HEK293 (cell line): ENCODE results near the gene ZNF239.

Experiments
- CTCF ChIA-PET: fragments of 350-600 bp; formaldehyde crosslinking; extraction: SDS; loops from one replicate; lab custom pipeline; 2021; ENCODE audit warnings: antibody characterized with exemption; lab: Yijun Ruan, JAX
- POLR2A ChIA-PET: fragments of 300-600 bp; formaldehyde crosslinking; extraction: SDS; loops from one replicate; lab custom pipeline; 2020; ENCODE audit warnings: antibody characterized with exemption, inconsistent platforms; lab: Yijun Ruan, JAX
- H3K27ac ChIP-seq: fragments of 200-500 bp; sonication (Bioruptor generic); 2 replicates; pipeline ENCODE4 v1.5.1; 2014; ENCODE audit warnings: low read depth, low read length, control low read depth, inconsistent platforms; ENCODE audit errors: extremely low read depth
- H3K36me3 ChIP-seq, 2 experiments: fragments of 200-500 bp in 1 of 2; sonication (Bioruptor generic) in 1 of 2; 1 replicate in 1 of 2; 2 replicates in 1 of 2; pipeline ENCODE4 v1.5.1; 2014 to 2017; ENCODE audit warnings: inconsistent platforms in 2 of 2, low read length in 2 of 2; ENCODE audit not compliant: control insufficient read depth in 2 of 2, insufficient read depth in 1 of 2
- H3K4me1 ChIP-seq: fragments of 200-500 bp; sonication (Bioruptor generic); 2 replicates; pipeline ENCODE4 v1.5.1; 2014; ENCODE audit warnings: mild to moderate bottlenecking, low read length, inconsistent platforms; ENCODE audit not compliant: control insufficient read depth, insufficient read depth
- H3K4me3 ChIP-seq: 2 replicates; pipeline ENCODE4 v1.5.1; 2011; ENCODE audit warnings: low read depth, mild to moderate bottlenecking, control low read depth, low read length, moderate library complexity
- H3K9me3 ChIP-seq: fragments of 200-500 bp; sonication (Bioruptor generic); 2 replicates; pipeline ENCODE4 v1.5.1; 2014; ENCODE audit warnings: low read depth, low read length, inconsistent platforms; ENCODE audit not compliant: control insufficient read depth, insufficient read depth
- AEBP2 ChIP-seq: fragments of 450-650 bp; formaldehyde crosslinking; IDR thresholded peaks from 2 replicates; pipeline ENCODE4 v1.5.1; 2016; ENCODE audit warnings: missing biosample characterization, missing genetic modification characterization, borderline replicate concordance
- CTCF ChIP-seq: fragments of 450-650 bp; formaldehyde crosslinking; IDR thresholded peaks from 2 replicates; pipeline ENCODE4 v1.5.1; 2016; ENCODE audit warnings: missing biosample characterization, missing genetic modification characterization
- HIC1 ChIP-seq: fragments of 450-650 bp; formaldehyde crosslinking; IDR thresholded peaks from 2 replicates; pipeline ENCODE4 v1.5.1; 2016; ENCODE audit warnings: missing biosample characterization, missing genetic modification characterization
- MZF1 ChIP-seq: fragments of 450-650 bp; formaldehyde crosslinking; IDR thresholded peaks from 2 replicates; pipeline ENCODE4 v1.5.1; 2017; ENCODE audit warnings: missing biosample characterization, missing genetic modification characterization, borderline replicate concordance
- OSR2 ChIP-seq: fragments of 450-650 bp; formaldehyde crosslinking; IDR thresholded peaks from 2 replicates; pipeline ENCODE4 v1.5.1; 2016; ENCODE audit warnings: missing biosample characterization, missing genetic modification characterization
- ZBTB1 ChIP-seq: fragments of 450-650 bp; formaldehyde crosslinking; IDR thresholded peaks from 2 replicates; pipeline ENCODE4 v1.5.1; 2016; ENCODE audit warnings: missing biosample characterization, missing genetic modification characterization
- ZBTB21 ChIP-seq: fragments of 450-650 bp; formaldehyde crosslinking; IDR thresholded peaks from 2 replicates; pipeline ENCODE4 v1.5.1; 2017; ENCODE audit warnings: missing biosample characterization, missing genetic modification characterization
- ZFP3 ChIP-seq: fragments of 450-650 bp; formaldehyde crosslinking; IDR thresholded peaks from 2 replicates; pipeline ENCODE4 v1.5.1; 2016; ENCODE audit warnings: low read depth, missing biosample characterization, missing genetic modification characterization
- ZIC2 ChIP-seq: fragments of 450-650 bp; formaldehyde crosslinking; IDR thresholded peaks from 2 replicates; pipeline ENCODE4 v1.5.1; 2016; ENCODE audit warnings: missing biosample characterization, missing genetic modification characterization
- ZNF112 ChIP-seq: fragments of 450-650 bp; formaldehyde crosslinking; IDR thresholded peaks from 2 replicates; pipeline ENCODE4 v1.5.0; 2017; ENCODE audit warnings: missing biosample characterization, missing genetic modification characterization
- ZNF146 ChIP-seq: fragments of 450-650 bp; formaldehyde crosslinking; IDR thresholded peaks from 2 replicates; pipeline ENCODE4 v1.5.1; 2016; ENCODE audit warnings: missing biosample characterization, missing genetic modification characterization
- ZNF157 ChIP-seq: fragments of 450-650 bp; formaldehyde crosslinking; IDR thresholded peaks from 2 replicates; pipeline ENCODE4 v1.5.1; 2016; ENCODE audit warnings: missing biosample characterization, missing genetic modification characterization
- ZNF16 ChIP-seq: fragments of 450-650 bp; formaldehyde crosslinking; IDR thresholded peaks from 2 replicates; pipeline ENCODE4 v1.5.1; 2016; ENCODE audit warnings: low read depth, missing biosample characterization, missing genetic modification characterization
- ZNF24 ChIP-seq: fragments of 450-650 bp; formaldehyde crosslinking; IDR thresholded peaks from 2 replicates; pipeline ENCODE4 v1.5.1; 2016; ENCODE audit warnings: missing biosample characterization, missing genetic modification characterization
- ZNF341 ChIP-seq: fragments of 450-650 bp; formaldehyde crosslinking; IDR thresholded peaks from 2 replicates; pipeline ENCODE4; 2016; ENCODE audit warnings: low read depth, missing biosample characterization, missing genetic modification characterization
- ZNF416 ChIP-seq: fragments of 450-650 bp; formaldehyde crosslinking; IDR thresholded peaks from 2 replicates; pipeline ENCODE4 v1.5.1; 2016; ENCODE audit warnings: missing biosample characterization, missing genetic modification characterization
- ZNF426 ChIP-seq: fragments of 450-650 bp; formaldehyde crosslinking; IDR thresholded peaks from 2 replicates; pipeline ENCODE4 v1.5.1; 2017; ENCODE audit warnings: missing biosample characterization, missing genetic modification characterization, mild to moderate bottlenecking, inconsistent platforms, moderate library complexity
- ZNF473 ChIP-seq: fragments of 450-650 bp; formaldehyde crosslinking; IDR thresholded peaks from 2 replicates; pipeline ENCODE4 v1.5.1; 2017; ENCODE audit warnings: missing biosample characterization, missing genetic modification characterization
- ZNF501 ChIP-seq: fragments of 450-650 bp; formaldehyde crosslinking; IDR thresholded peaks from 2 replicates; pipeline ENCODE4 v1.5.1; 2016; ENCODE audit warnings: missing biosample characterization, missing genetic modification characterization
- ZNF514 ChIP-seq: fragments of 450-650 bp; formaldehyde crosslinking; IDR thresholded peaks from 2 replicates; pipeline ENCODE4 v1.5.1; 2016; ENCODE audit warnings: missing biosample characterization, missing genetic modification characterization
- ZNF529 ChIP-seq: fragments of 450-650 bp; formaldehyde crosslinking; IDR thresholded peaks from 2 replicates; pipeline ENCODE4 v1.5.1; 2017; ENCODE audit warnings: missing genetic modification characterization, missing biosample characterization; ENCODE audit not compliant: insufficient replicate concordance
- ZNF544 ChIP-seq: fragments of 450-650 bp; formaldehyde crosslinking; IDR thresholded peaks from 2 replicates; pipeline ENCODE4 v1.5.0; 2017; ENCODE audit warnings: missing biosample characterization, missing genetic modification characterization
- ZNF548 ChIP-seq: fragments of 450-650 bp; formaldehyde crosslinking; IDR thresholded peaks from 2 replicates; pipeline ENCODE4 v1.5.1; 2016; ENCODE audit warnings: missing biosample characterization, missing genetic modification characterization
- ZNF639 ChIP-seq: fragments of 450-650 bp; formaldehyde crosslinking; IDR thresholded peaks from 2 replicates; pipeline ENCODE4 v1.5.1; 2016; ENCODE audit warnings: missing biosample characterization, missing genetic modification characterization
- ZNF777 ChIP-seq: fragments of 450-650 bp; formaldehyde crosslinking; IDR thresholded peaks from 2 replicates; pipeline ENCODE4 v1.5.1; 2017; ENCODE audit warnings: missing biosample characterization, missing genetic modification characterization, borderline replicate concordance
- ZNF791 ChIP-seq: fragments of 450-650 bp; formaldehyde crosslinking; IDR thresholded peaks from 2 replicates; pipeline ENCODE4 v1.5.1; 2016; ENCODE audit warnings: missing biosample characterization, missing genetic modification characterization
- ZSCAN4 ChIP-seq: fragments of 450-650 bp; formaldehyde crosslinking; IDR thresholded peaks from 2 replicates; pipeline ENCODE4 v1.5.1; 2017; ENCODE audit warnings: missing biosample characterization, missing genetic modification characterization

The ZNF239 gene

GRCh38 chr10:43598446-43598845 is 24.0 kb upstream of the ZNF239 start:
- CTCF ChIA-PET = no interaction called here

GRCh38 chr10:43596546-43596945 is 22.1 kb upstream of the ZNF239 start:
- no peak for TF ChIP-seq AEBP2 (tag by site-specific recombination)
- TF ChIP-seq ZNF341 (tag by site-specific recombination) = no peak
- no peak for TF ChIP-seq ZNF639
- no peak for TF ChIP-seq ZNF16
- no peak for TF ChIP-seq ZNF544 (tag by site-specific recombination)
- no peak for TF ChIP-seq HIC1 (tag by site-specific recombination)
- no peak for TF ChIP-seq ZNF112 (tag by site-specific recombination)
- no peak for TF ChIP-seq ZFP3
- TF ChIP-seq OSR2 (tag by site-specific recombination) = no peak
- no peak for TF ChIP-seq ZNF501 (tag by site-specific recombination)
- TF ChIP-seq ZNF426 (tag by site-specific recombination) = no peak
- no peak for TF ChIP-seq ZNF24
- no peak for TF ChIP-seq ZNF146 (tag by site-specific recombination)
- TF ChIP-seq ZNF791 (tag by site-specific recombination) = no peak
- TF ChIP-seq ZNF514 = no peak
- TF ChIP-seq ZNF548 (tag by site-specific recombination) = no peak
- TF ChIP-seq ZNF529 (tag by site-specific recombination) = no peak
- Histone ChIP-seq H3K9me3 (no peaks in the 10 kb centered on the region), H3K27ac (no peak overlapping the region), H3K4me3 (no peak overlapping the region), H3K36me3 (no peaks in the 10 kb centered on the region), H3K4me1 (no peaks in the 10 kb centered on the region)
- ChIA-PET POLR2A (no interaction called here), CTCF (no interaction called here)

More at GRCh38 chr10:43598446-43598845, 24.0 kb upstream of the ZNF239 start:
- Histone ChIP-seq H3K4me3 (no peak overlapping the region), H3K9me3 (no peaks in the 10 kb centered on the region), H3K36me3 (no peaks in the 10 kb centered on the region), H3K4me1 (no peaks in the 10 kb centered on the region), H3K27ac (no peak overlapping the region)
- TF ChIP-seq ZNF548 (tag by site-specific recombination) = no peak
- TF ChIP-seq ZSCAN4 (tag by site-specific recombination) = no peak
- TF ChIP-seq ZBTB1 = no peak
- TF ChIP-seq ZNF473 (tag by site-specific recombination) = no peak
- no peak for TF ChIP-seq ZBTB21 (tag by site-specific recombination)
- no peak for TF ChIP-seq ZNF157
- TF ChIP-seq MZF1 (tag by site-specific recombination) = no peak
- no peak for TF ChIP-seq ZIC2 (tag by site-specific recombination)
- TF ChIP-seq CTCF = no peak
- TF ChIP-seq ZNF777 (tag by site-specific recombination) = no peak
- TF ChIP-seq ZNF416 (tag by site-specific recombination) = no peak
- POLR2A ChIA-PET = no interaction called here
